MM.1S (cell line): ENCODE results near the gene UFD1.

ENCODE experiments used
- CTCF ChIP-seq: fragments of 300-600 bp; sonication (generic); IDR thresholded peaks from 2 replicates; pipeline ENCODE4 v1.5.1; 2016; ENCODE audit warnings: antibody characterized with exemption, low read length, mixed read lengths
- EZH2phosphoT487 ChIP-seq: fragments of 300-600 bp; sonication (generic); IDR thresholded peaks from 2 replicates; pipeline ENCODE4 v1.6.1; 2018; ENCODE audit warnings: antibody characterized with exemption, low read length

- TF ChIP-seq CTCF (no peak), EZH2phosphoT487 (no peak)
Observed at GRCh38 chr22:19442166-19442565, 36.8 kb downstream of the UFD1 start.
